GM18867 (cell line): ENCODE measurements around the gene KRT35.

Experiments used
- ATAC-seq: cut with Tn5 transposase; IDR thresholded peaks from one replicate; pipeline ENCODE4 v1.9.1; 2021; ENCODE audit warnings: mild to moderate bottlenecking, moderate library complexity; ENCODE audit not compliant: unreplicated experiment

KRT35 gene

GRCh38 chr17:41490000-41490990 lies 9.3 kb upstream of the KRT35 start:
- ATAC-seq: no peak

GRCh38 chr17:41489531-41489930 lies 8.6 kb upstream of the KRT35 start, which contains the start of gene KRT36:
Gene KRT36 (minus strand): TSS chr17:41489910. CDS start chr17:41489864, 46 bp downstream.
- ATAC-seq: no peak

GRCh38 chr17:41486809-41487530 lies 6.0 kb upstream of the KRT35 start:
- ATAC-seq: no peak

- ATAC-seq: no peak
Measured at GRCh38 chr17:41486316-41486715, 5.4 kb upstream of the KRT35 start.

GRCh38 chr17:41484920-41485904 lies 4.3 kb upstream of the KRT35 start:
- ATAC-seq: no peak

- no peak for ATAC-seq
Measured at GRCh38 chr17:41483991-41484826, 3.3 kb upstream of the KRT35 start.

GRCh38 chr17:41483531-41483930 lies 2.6 kb upstream of the KRT35 start:
- ATAC-seq: no peak

- ATAC-seq: no peak
Measured at GRCh38 chr17:41480581-41480980, 370 bp downstream of the KRT35 start.

GRCh38 chr17:41480136-41480535 lies 815 bp downstream of the KRT35 start:
- no peak for ATAC-seq

- no peak for ATAC-seq
Measured at GRCh38 chr17:41478237-41478636, 2.7 kb downstream of the KRT35 start.

- ATAC-seq: no peak
Measured at GRCh38 chr17:41476866-41477815, 3.8 kb downstream of the KRT35 start.

GRCh38 chr17:41475421-41475820 lies 5.5 kb downstream of the KRT35 start:
- no peak for ATAC-seq

GRCh38 chr17:41474863-41475262 lies 6.1 kb downstream of the KRT35 start:
- ATAC-seq: no peak

- no peak for ATAC-seq
Measured at GRCh38 chr17:41468346-41468745, 12.6 kb downstream of the KRT35 start.

- no peak for ATAC-seq
Measured at GRCh38 chr17:41467561-41467960, 13.4 kb downstream of the KRT35 start.

GRCh38 chr17:41466988-41467387 lies 14.0 kb downstream of the KRT35 start, which contains the start of gene KRT32:
Gene KRT32 (minus strand): TSS chr17:41467386. CDS start chr17:41467325, 61 bp downstream.
- ATAC-seq: no peak

- ATAC-seq: no peak
Measured at GRCh38 chr17:41464682-41465081, 16.3 kb downstream of the KRT35 start.

- no peak for ATAC-seq
Measured at GRCh38 chr17:41464173-41464572, 16.8 kb downstream of the KRT35 start.
